GM21529 (cell line): Measurements from ENCODE around the gene ZSWIM6.

Experiments used
- ATAC-seq: cut with Tn5 transposase; IDR thresholded peaks from one replicate; pipeline ENCODE4 v1.9.1; 2021; ENCODE audit not compliant: unreplicated experiment

ZSWIM6 gene

DNA sequence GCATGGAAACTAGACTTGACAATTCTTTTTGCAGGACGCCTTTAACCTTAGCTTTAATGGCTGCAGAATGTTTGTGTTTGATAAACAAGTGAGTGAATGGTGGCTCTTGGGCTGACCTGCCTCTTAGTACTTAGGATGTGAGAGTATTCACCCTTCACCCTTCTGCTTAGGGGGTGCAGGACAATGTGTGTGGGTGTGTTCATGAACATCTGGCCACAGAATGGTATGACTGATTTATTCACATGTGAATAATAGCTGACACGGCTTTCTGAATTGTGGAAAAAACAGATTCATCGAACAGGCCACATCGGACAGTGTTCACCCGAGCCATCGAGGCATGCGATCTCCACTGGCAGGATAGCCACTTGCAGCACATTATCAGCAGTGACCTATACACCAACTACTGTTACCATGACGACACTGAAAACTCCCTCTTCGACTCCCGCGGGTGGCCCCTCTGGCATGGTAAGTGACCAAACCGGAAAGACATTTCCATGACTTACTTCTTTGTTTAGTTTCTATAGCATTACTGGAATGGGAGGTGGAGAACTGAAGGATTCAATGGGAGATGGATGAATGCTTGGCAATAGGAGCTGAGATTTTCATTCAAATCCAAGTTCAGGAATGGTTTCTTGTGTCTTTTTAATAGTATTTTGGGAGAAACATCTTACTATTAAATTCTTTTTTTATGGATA lies 193.6 kb downstream of the ZSWIM6 start:
- ATAC-seq: no peak

DNA sequence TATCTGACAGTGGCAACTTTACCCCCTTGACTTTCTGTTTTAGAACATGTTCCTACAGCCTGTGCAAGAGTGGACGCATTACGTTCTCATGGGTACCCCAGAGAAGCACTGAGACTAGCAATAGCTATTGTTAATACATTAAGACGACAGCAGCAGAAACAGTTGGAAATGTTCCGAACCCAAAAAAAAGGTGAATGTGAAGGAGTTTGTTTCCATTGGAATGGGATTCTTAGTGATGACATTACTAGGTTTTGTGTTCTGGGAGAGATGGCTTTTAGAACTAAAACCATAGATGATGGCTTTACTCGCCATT lies 194.1 kb downstream of the ZSWIM6 start:
- no peak for ATAC-seq

DNA sequence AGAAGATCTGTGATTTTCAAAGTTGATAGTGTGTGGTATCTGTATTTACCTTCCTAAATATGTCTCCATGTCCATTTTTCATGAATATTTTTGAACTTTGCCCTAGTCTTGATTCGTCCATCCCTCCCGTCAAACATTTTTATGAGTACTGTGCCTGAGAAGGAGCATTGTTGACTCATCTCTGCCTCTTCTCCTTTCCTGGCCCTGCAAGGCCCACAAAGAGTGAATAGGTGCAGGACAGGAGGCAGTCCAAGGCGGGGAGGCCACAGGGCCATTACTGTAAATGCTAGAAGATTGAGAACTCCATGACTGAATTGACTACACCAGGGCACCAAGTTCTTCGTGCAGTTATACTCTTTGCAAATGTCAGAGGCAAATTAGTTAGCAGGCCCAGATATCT lies 200.9 kb downstream of the ZSWIM6 start:
- no peak for ATAC-seq

DNA sequence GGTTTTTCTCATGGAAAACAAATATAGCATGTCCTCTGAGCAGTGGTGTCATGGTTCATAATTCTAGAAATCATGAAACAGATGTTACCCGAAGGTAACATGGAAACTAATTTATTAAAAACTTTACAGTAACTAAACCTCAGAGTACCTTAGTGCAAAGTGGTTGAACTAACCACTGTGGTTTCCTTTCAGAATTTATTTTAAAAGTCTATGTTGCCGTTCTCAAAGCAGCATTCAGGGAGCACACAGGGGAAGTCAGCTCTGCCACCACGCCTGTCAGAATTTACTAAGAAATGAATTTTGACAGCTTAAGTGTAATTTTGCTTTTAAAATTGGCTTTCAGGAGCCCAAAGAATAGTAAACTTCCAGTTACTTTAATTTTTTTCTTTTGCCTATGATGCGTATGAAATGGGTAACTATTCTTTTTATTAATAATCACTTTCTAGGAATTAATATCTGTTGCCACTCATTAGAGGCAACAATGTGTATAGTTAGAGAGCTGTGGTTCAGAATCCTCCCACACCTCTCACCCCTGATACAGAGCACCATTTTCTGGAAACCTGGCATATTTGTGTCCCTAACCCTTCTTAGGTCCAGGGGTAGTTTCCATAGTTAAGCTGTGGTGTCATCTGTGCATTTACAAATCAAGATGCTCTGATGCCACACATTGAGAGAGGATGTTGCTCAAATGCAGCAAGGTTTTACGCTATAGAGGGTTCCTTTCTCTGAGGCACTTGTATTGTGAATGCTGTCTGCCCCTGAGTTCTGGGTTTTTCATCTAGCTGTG lies 202.6 kb downstream of the ZSWIM6 start:
- ATAC-seq: peak; percentile 88

DNA sequence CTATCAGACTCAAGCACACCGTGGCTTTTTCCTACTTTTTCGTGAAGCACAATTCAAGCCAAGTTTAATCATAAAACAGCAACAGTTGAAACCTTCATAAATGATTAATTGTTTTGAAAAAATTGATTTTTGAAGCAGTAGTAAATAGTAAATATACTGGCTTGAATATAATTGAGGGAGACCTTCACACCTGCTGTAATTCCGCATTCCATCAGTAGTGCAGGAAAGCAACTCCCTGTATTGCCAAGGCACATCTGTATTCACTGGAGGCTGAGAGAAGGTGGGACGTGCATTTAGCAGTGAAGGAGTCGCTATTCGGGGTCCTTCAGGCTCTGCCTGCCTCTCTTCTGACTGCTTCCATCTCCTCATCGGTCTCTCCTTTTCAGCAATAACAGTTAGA lies 203.8 kb downstream of the ZSWIM6 start:
- ATAC-seq: no peak

DNA sequence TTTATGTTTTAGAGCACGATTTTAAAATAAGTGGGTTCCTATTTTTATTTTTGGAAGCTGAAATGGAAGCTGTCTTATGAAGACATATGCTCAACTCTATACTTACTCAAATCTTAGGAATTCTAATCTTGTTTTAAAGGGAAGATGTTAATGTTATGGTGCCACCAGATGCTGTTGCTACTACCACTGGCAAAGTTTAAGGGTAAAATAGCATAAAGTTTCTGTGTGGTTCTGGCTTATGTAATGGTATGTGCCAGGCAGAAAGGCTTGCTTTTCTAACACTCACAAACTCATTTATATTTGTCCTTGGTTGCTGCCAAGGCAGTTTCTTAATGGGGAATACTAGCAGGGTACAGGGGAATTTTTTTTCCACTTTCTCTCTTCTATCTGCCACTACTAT lies 204.9 kb downstream of the ZSWIM6 start:
- no peak for ATAC-seq

DNA sequence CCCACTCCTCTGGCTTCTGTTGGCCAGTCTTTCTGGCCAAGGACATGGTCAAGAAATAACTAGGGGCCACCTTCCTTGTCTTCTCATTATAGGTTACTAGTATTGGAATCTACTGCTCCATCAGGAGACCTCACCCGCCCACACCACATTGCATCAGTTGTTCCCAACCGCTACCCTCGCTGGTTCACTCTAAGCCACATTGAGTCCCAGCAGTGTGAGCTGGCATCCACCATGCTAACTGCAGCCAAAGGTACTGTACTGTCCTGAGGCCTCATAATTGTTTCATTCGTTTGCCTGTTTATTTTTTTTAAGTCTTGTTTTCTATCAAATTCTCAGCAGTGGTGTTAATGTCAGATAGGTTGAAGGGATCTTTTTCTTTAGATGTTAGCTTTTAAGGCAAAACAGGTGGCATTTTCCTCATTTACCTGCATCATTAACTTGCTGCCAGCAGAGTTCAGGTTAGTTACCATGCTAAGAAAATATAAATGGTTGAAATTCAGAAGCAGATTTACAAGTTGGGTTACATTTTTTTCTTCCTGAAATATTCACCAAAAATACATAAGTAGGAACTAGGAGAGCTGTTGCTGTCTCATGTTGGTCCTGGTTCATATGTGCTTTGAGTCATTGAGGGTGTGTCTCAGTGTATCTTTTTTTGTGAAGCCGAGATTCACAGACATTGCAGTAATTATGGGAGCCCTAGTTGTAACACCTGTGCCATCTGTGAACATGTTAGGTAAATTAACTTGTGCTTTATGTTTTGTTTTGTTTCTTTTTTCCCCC lies 206.9 kb downstream of the ZSWIM6 start:
- ATAC-seq: no peak

DNA sequence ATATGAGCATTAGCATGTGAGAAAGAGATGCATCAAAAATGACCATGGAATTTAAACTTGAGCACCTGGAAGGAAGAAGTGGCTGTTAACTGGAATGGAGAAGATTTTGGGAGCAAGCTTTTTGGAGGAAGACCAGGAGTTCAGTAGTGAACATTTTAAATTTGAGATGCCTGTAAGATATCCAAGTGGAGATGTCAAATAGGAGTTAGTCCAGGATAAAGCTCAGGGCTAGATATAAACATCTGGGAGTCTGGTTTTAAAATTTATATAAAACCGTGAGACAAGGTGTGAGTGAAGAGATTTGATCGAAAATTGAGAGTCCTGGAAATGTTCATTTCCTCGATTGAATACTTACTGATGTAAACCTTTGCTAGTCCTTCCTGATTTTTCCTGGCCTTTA lies 217.5 kb downstream of the ZSWIM6 start:
- ATAC-seq: no peak

DNA sequence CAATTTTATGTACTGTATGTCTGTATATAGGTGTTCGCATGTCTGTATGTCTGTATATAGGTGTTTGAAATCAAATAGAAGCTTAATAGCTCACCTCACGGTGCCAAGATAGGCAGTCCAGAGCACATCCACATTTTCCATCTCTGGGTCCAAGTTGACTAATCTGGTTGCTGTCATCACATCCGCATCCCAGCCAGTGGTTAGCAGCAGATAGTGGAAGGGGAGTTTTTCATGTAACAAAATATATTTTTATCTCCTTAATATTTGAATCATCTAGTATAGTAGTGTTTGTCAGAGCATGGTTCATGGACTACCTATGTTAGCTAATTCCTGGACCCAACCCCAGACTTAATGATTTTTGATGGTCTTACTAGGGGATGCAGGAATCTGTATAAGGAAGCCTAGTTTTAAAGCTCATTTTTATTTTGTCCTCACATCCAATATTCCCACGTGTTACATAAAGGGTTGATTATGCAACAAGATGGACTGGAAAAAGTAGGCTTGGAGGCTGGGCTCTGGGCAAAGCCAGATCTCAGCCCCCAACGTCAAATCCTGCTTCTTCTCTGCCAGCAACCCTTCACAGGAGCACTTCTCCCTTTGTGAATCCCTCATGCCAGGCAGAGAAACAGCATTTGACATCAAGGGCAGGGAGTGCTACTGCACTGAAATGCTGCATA lies 219.7 kb downstream of the ZSWIM6 start:
- ATAC-seq: no peak

DNA sequence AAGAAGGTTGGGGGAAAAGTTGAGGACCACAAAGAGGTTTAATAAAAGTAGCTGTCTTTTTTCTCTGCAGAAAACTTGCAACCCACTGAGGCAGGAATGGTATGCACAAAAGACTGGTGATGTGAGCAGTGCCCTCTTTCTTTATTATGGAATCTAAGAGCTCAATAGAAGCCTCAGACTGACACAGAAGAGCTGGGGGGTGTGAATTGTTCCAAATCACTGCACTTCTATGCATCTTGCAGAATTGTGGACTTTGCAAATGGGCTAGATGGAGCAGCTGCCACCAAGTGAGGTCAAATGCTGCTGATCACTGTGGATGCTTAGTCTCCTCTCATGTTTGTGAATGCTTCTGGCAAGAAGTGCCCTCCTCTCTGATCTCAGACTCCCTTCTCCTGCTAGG lies 227.1 kb downstream of the ZSWIM6 start:
- no peak for ATAC-seq

DNA sequence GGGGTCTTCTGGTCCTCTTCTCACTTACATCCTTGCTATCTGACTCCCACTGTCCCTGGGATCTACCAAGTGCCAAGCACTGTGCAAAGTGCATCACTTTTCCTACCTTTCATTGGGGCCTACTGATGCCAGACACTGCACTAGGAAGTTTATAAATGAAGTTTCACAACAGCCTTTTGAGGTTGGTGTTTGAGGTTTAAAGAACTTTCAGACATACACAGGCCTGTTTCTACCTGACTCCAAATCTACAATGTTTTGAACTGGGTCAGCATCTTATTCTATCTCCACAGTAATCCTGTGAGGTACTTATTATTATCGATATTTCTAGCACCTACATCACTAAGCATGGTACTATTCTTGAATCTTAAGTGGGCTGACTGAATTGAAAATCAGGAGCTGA lies 227.7 kb downstream of the ZSWIM6 start:
- no peak for ATAC-seq

DNA sequence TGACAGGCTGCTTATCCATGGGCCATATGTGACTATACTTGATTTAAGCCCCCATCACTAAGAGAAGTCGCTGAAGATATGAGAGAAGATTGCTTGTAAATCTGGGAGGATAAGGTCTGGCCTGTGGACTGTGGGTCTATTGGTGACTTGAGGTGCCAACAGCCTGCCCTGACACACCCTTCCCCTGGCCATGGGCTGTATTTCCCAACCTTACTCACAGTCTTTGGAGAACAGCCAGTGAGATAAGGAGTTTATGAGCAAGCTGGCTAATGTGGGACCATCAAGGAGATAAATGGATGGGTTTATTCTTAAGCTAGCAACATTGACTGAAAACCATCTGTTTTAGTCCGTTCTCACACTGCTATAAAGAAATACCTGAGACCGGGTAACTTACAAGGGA lies 231.3 kb downstream of the ZSWIM6 start:
- ATAC-seq: no peak

DNA sequence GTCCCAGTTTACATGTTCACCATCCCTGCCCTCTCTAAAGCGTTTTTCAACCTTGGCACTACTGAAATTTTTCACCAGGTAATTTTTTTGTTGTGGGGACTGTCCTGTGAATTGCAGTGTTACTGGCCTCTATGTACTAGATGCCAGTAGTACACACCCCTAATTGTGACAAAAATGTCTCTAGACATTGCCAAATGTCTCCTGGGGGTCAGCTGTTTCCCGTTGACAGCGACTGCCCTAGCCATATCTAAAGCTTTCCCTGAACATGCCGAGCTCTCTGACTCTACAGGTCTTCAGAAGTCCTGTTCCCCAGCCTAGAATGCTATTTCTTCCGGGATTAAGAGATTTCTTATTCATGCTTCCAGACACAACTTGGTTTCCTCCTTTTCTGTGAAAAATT lies 235.3 kb downstream of the ZSWIM6 start:
- no peak for ATAC-seq

DNA sequence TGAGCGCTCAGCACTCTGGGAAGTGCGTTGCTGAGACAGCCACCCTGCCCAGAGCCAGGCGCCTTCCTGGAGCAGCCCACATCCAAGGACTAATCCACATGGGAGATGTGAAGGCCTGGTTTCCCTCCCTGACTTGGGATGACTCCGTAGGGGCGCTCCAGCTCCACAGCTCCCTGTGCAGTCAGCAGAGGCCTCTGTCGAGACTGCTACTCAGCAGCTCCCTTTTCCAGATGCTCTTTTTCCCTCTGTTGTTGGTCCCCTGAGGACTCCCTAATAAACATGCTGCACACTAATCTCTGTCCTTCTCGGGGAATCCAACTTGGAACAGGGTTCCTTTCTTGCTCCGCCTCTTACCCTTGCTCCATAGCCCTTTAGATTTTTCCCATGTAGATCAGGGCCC lies 237.3 kb downstream of the ZSWIM6 start:
- no peak for ATAC-seq

DNA sequence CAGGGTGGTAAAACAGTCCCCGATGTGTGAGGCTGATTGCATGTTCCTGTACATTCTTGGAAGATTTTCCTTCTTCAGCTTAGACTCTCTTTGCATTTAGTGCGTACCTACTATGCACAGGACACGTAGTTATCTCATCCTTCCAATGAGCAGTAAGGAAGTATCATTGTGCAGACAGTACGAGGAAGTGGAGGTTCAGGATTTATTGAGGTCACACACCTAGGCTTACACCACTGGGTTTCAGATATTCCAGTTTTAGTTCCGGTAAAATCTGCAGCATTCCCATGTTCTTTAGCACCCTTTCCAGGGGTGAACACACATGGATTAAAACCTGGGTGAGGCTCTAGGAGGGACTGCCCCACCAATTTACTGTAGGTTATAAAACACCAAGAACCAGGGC lies 238.7 kb downstream of the ZSWIM6 start:
- ATAC-seq: no peak

DNA sequence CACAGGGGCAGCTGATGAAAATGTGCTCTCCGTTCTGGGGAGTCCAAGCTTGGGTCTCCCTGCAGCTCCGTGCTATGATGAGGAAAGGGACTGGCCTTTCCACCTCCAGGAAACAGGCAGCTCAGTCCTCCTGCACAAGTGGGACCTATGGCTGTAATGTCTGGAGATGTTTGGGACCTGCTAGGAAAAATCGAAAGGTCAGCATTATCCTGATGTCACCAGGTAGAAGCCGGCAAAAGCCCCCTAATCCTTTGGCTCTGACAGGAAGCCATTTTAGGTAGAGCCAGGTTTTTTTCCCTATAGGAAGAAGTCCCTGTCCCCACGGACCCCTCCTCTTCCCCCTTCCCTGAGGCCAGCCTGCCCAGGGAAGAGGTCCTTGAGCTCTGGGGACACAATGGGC lies 240.9 kb downstream of the ZSWIM6 start:
- ATAC-seq: no peak

DNA sequence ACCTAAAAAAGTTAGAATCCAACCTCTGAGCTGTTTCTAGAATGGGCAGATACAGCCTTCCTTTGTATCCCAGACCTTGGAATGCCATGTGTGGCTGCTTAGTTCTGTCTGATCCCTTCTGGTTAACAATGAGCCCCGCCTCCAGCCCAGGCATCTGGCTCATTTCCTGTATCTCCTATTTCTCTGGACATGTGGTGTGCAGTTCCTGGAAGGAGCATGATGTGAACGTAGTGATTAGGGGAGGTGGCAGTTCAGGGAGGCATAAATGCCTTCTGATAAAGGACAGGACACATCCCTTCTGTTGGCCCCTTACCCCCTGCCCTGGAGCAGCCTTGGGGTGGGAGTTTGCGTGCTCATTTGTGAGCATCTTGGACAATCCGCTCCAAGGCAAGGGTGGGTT lies 243.0 kb downstream of the ZSWIM6 start:
- ATAC-seq: no peak

DNA sequence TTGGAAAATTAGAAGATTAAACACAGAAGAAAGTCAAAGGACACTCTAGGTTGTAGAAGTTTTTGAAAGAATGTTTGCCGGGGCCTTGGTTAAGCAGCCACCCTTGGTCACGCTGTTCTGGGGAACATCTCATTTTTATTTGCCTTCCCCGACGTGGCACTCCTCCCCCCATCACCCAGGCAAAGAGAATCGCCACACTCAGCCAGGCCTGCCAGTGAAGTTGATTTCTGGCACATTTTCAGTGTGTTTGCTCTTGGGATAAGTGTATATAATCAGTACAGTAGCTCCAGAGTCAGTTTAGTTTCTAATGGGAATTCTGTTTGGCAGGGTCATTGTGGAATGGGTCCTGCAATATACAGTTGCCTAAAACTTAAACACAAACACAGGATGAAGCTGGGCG lies 243.5 kb downstream of the ZSWIM6 start:
- ATAC-seq: no peak

DNA sequence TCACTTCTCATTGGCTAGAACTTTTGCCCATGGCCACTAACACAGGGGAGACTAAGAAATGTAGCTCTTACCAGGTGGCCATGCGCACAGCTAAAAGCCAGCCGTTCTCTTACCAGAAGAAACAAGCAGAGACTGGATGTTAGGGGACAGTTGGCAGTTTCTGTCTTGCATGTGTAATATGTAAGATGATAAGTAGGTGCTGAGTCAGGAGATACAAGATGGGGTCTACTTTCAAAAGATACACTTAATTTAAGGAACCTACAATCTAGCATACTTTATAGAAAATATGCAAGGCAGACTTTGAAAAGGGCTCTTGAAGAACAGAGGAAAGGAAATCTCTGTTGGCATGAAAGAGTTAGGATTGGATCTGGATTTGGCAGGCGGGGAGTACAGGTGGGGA lies 244.5 kb downstream of the ZSWIM6 start:
- ATAC-seq: no peak

DNA sequence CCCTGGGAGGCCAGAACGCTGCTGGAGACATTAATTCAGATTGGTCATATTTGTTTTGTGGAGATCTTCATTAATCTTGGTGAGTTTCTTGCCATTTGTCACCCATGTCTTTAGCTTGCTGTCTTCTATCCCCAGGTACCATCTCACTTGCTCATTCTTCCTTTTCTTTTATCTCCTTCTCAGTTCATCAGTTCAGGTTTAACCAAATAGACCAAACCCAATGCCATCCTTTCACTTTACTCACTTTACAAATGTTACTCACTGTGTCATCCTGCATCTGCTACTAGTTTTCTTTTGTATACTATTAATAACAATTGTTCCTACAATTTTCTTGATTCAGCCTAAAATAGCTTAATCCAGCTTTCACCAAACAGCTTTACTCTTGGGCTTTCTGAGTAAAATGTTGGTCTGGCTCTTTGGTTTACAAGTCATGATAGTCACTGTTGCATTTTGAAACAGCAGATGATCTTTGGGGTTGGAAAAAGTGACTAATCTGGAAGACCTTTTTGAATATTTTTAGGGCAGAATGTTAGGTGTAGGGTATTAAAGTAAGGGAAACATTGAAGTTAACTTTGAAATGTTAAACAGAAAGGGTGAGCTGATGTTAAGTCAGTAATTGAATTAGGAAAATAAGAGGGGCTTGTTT lies 246.9 kb downstream of the ZSWIM6 start:
- no peak for ATAC-seq

DNA sequence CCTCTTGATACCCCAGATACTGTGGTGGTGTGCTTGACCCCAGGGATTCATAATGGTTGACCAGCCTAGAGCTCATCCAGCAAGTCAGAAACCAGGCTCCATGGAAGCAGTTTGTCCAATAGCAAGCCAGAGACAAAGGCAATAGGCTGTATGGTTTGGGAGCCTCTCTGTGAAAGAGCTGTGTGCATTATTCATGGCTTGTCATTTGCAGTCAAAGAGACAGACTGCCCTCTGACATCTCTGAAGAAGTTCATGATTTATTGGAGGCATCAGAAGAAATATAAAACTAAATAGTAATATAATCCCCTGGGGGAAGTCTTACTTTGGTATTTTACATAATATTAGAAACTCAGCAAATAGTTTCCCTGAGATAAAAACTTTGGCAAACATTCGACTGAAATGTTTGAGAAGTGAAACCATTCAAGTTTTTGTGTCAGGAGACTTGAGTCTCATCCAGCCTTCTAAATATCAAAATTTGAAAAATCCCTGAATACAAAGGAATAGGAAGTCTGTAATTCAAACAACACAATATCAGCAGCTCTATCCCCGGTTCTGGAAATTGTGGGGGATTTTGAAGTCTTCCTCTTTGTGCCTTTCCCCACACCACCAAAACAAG lies 250.3 kb downstream of the ZSWIM6 start:
- ATAC-seq: no peak
